A375 (cell line): ENCODE measurements around the gene ZNF513. TPM values are rescaled to one million over a fixed set of nuclear protein-coding genes. Genes with fewer than 3 reads are reported as not detected.

Experiments
- total RNA-seq: library from RNA; depleted of rRNA; stranded (reverse); fragments of >200 nt; shearing (Covaris generic); gene quantifications from 2 replicates; pipeline ENCODE4 v1.2.3, GENCODE V29; 2014; rRNA removed

The ZNF513 gene
- 22.8 and 24.3 TPM in 2 replicates for total RNA-seq

GRCh38 chr2:27380626-27381545, at the start of gene ZNF513:
Gene ZNF513 (minus strand): TSS chr2:27380734. CDS start chr2:27380526, 208 bp downstream.

GRCh38 chr2:27428213-27428977, 47.9 kb upstream of the ZNF513 start, which contains the start of gene NRBP1:
Gene NRBP1 (plus strand): TSS chr2:27428631. CDS start chr2:27433274, 4,643 bp downstream.

GRCh38 chr2:27409321-27410073, 29.0 kb upstream of the ZNF513 start, which contains the start of gene PPM1G:
Gene PPM1G (minus strand): TSS chr2:27409591. CDS start chr2:27409422, 169 bp downstream.

GRCh38 chr2:27370026-27370815, 10.3 kb downstream of the ZNF513 start, which contains the start of the genes EIF2B4 and SNX17:
Gene EIF2B4 (minus strand): TSS chr2:27370338. CDS start chr2:27370314, 24 bp downstream.
Gene SNX17 (plus strand): TSS chr2:27370616. CDS start chr2:27370744, 128 bp downstream.

GRCh38 chr2:27356382-27357181, 24.0 kb downstream of the ZNF513 start, which contains the start of gene GTF3C2:
Gene GTF3C2 (minus strand): TSS chr2:27356764. CDS start chr2:27343554, 13,210 bp downstream.

Other genes starting within 250 kb of the ZNF513 start
- gene PREB, start 246.1 kb downstream of the ZNF513 start, total RNA-seq: 53.7 and 60.9 TPM in 2 replicates
- gene PRR30, start 241.3 kb downstream of the ZNF513 start, total RNA-seq: not detected in 2 replicates
- not detected in 2 replicates for gene TCF23, start 231.7 kb downstream of the ZNF513 start, total RNA-seq
- 107 and 130 TPM in 2 replicates for gene ATRAID, start 168.7 kb downstream of the ZNF513 start, total RNA-seq
- gene SLC5A6, start 168.5 kb downstream of the ZNF513 start, total RNA-seq: 44.8 and 48.4 TPM in 2 replicates
- 57.4 and 66.2 TPM in 2 replicates for gene CAD, start 163.4 kb downstream of the ZNF513 start, total RNA-seq
- 0.66 and 1.2 TPM in 2 replicates for gene SLC30A3, start 117.7 kb downstream of the ZNF513 start, total RNA-seq
- gene DNAJC5G, start 105.3 kb downstream of the ZNF513 start, total RNA-seq: not detected in 2 replicates
- gene TRIM54, start 98.3 kb downstream of the ZNF513 start, total RNA-seq: 0.05 TPM in 1 of 2 replicates, not detected in the other
- gene UCN, start 72.3 kb downstream of the ZNF513 start, total RNA-seq: 6.6 and 9.2 TPM in 2 replicates
- 89.7 and 100 TPM in 2 replicates for gene MPV17, start 57.6 kb downstream of the ZNF513 start, total RNA-seq
- gene GTF3C2, start 24.0 kb downstream of the ZNF513 start, total RNA-seq: 55.7 and 61.9 TPM in 2 replicates
- gene EIF2B4, start 10.4 kb downstream of the ZNF513 start, total RNA-seq: 33.2 and 38.4 TPM in 2 replicates
- 119 and 144 TPM in 2 replicates for gene SNX17, start 10.1 kb downstream of the ZNF513 start, total RNA-seq
- 165 and 169 TPM in 2 replicates for gene PPM1G, start 28.9 kb upstream of the ZNF513 start, total RNA-seq
- 67.3 and 72.5 TPM in 2 replicates for gene NRBP1, start 47.9 kb upstream of the ZNF513 start, total RNA-seq
- 0.60 TPM in 1 of 2 replicates, not detected in the other for gene KRTCAP3, start 61.6 kb upstream of the ZNF513 start, total RNA-seq
- gene IFT172, start 109.0 kb upstream of the ZNF513 start, total RNA-seq: 26.5 and 29.8 TPM in 2 replicates
- gene FNDC4, start 114.5 kb upstream of the ZNF513 start, total RNA-seq: 3.2 and 3.8 TPM in 2 replicates
- not detected in 2 replicates for gene GCKR, start 116.1 kb upstream of the ZNF513 start, total RNA-seq
- gene ZNF512, start 202.3 kb upstream of the ZNF513 start, total RNA-seq: 11.7 and 16.8 TPM in 2 replicates
- 1.8 and 3.5 TPM in 2 replicates for gene CCDC121, start 248.3 kb upstream of the ZNF513 start, total RNA-seq
- 28.0 and 28.1 TPM in 2 replicates for gene GPN1, start 248.3 kb upstream of the ZNF513 start, total RNA-seq